Endothelial cell of umbilical vein (primary cell): ENCODE measurements around the gene EXOC6B. TPM values are rescaled to one million over a fixed set of nuclear protein-coding genes. Genes with fewer than 3 reads are reported as not detected.

Experiments used
- BruUV-seq: library from RNA; stranded (reverse); fragments of 400-500 nt; replicated peaks from 2 replicates; lab custom pipeline; 2021; lab: Mats Ljungman, UMichigan
- CTCF ChIA-PET: fragments of 300-600, 350-600 bp; sonication (Branson Sonifier 250); formaldehyde crosslinking; loops from one replicate; lab custom pipeline; 2021; ENCODE audit warnings: antibody characterized with exemption, inconsistent platforms; lab: Charles Lee
- POLR2A ChIA-PET: fragments of 300-600, 350-600 bp; sonication (Branson Sonifier 250); formaldehyde crosslinking; loops from one replicate; lab custom pipeline; 2021; ENCODE audit warnings: antibody characterized with exemption, inconsistent platforms; lab: Charles Lee
- DNase-seq: peaks from one replicate; pipeline ENCODE4 v3.0.0-alpha.2; 2011; ENCODE audit warnings: low read depth, low spot score
- FAIRE-seq: peaks from 2 replicates; lab custom pipeline; 2011; peaks lifted over from hg19 to GRCh38; lab: Jason Lieb, UNC
- H2AFZ ChIP-seq: 2 replicates; pipeline ENCODE4 v1.6.0; 2012; ENCODE audit warnings: low read depth, low read length, control low read depth, inconsistent platforms
- H3K27ac ChIP-seq: 2 replicates; pipeline ENCODE4 v1.5.1; 2011; ENCODE audit warnings: low read depth, mild to moderate bottlenecking, control low read depth, low read length, moderate library complexity; ENCODE audit not compliant: insufficient read depth
- H3K27me3 ChIP-seq, 2 experiments: 2 replicates each; pipeline versions ENCODE4 v1.6.0 to v1.6.1; 2011; ENCODE audit warnings: low read length in 2 of 2, mixed read lengths in 1 of 2; ENCODE audit not compliant: control insufficient read depth in 2 of 2, insufficient read depth in 2 of 2
- H3K36me3 ChIP-seq, 2 experiments: 2 replicates in 1 of 2; 3 replicates in 1 of 2; pipeline ENCODE4 v1.5.1; 2011; ENCODE audit warnings: low read length in 2 of 2, mild to moderate bottlenecking in 1 of 2, moderate library complexity in 1 of 2; ENCODE audit not compliant: control insufficient read depth in 2 of 2, insufficient read depth in 2 of 2; ENCODE audit errors: extremely low read depth in 1 of 2
- H3K4me1 ChIP-seq: 3 replicates; pipeline ENCODE4 v1.5.1; 2011; ENCODE audit warnings: mild to moderate bottlenecking, low read length; ENCODE audit not compliant: control insufficient read depth, insufficient read depth; ENCODE audit errors: extremely low read depth
- H3K4me2 ChIP-seq: 2 replicates; pipeline ENCODE4 v1.6.1; 2011; ENCODE audit warnings: low read length, control low read depth, mixed read lengths; ENCODE audit not compliant: insufficient read depth
- H3K4me3 ChIP-seq, 3 experiments: fragments of 200-600 bp in 1 of 3; sonication (generic), shearing (Covaris generic) in 1 of 3; replicated peaks in 1 of 3; 2 replicates each; pipeline ENCODE4 v1.5.1; 2011 to 2016; ENCODE audit warnings: control low read depth in 3 of 3, low read length in 3 of 3, mild to moderate bottlenecking in 2 of 3, inconsistent platforms in 1 of 3, low read depth in 1 of 3, moderate library complexity in 1 of 3; ENCODE audit not compliant: insufficient read depth in 1 of 3
- H3K79me2 ChIP-seq: 2 replicates; pipeline ENCODE4 v1.6.0; 2012; ENCODE audit warnings: low read length, inconsistent platforms; ENCODE audit not compliant: control insufficient read depth, insufficient read depth
- H3K9ac ChIP-seq: replicated peaks from 2 replicates; pipeline ENCODE3; 2011; ENCODE audit warnings: low read length, control low read depth; ENCODE audit not compliant: insufficient read depth; ENCODE audit errors: extremely low read depth
- H3K9me1 ChIP-seq: replicated peaks from 3 replicates; pipeline ENCODE4 v1.6.0; 2011; ENCODE audit warnings: mild to moderate bottlenecking, low read length; ENCODE audit not compliant: control insufficient read depth, insufficient read depth; ENCODE audit errors: extremely low read depth
- H3K9me3 ChIP-seq: replicated peaks from 2 replicates; pipeline ENCODE4 v1.5.1; 2012; ENCODE audit warnings: low read length, inconsistent platforms; ENCODE audit not compliant: control insufficient read depth, insufficient read depth
- H4K20me1 ChIP-seq: replicated peaks from 2 replicates; pipeline ENCODE3; 2011; ENCODE audit warnings: mild to moderate bottlenecking, low read length; ENCODE audit not compliant: control insufficient read depth, insufficient read depth; ENCODE audit errors: extremely low read depth
- CTCF ChIP-seq, 2 donors: IDR thresholded peaks; 1 replicate in 1 of 2; 2 replicates in 1 of 2; pipeline ENCODE4 v1.5.1; 2011; ENCODE audit warnings: low read length in 2 of 2, mild to moderate bottlenecking in 2 of 2, moderate library complexity in 2 of 2, control low read depth in 1 of 2, inconsistent platforms in 1 of 2, low read depth in 1 of 2; ENCODE audit not compliant: insufficient read depth in 1 of 2; ENCODE audit errors: extremely low read depth in 1 of 2
- EZH2 ChIP-seq: IDR thresholded peaks from 2 replicates; pipeline ENCODE4 v1.6.1; 2012; ENCODE audit warnings: borderline replicate concordance, low read depth, mild to moderate bottlenecking, moderate library complexity, low read length, inconsistent platforms; ENCODE audit not compliant: severe bottlenecking
- FOS ChIP-seq: IDR thresholded peaks from 2 replicates; pipeline ENCODE4 v1.6.1; 2011; ENCODE audit warnings: mild to moderate bottlenecking, low read length, moderate library complexity, borderline replicate concordance; ENCODE audit not compliant: insufficient read depth
- GATA2 ChIP-seq: IDR thresholded peaks from 2 replicates; pipeline ENCODE4 v1.7.0; 2011; ENCODE audit warnings: low read depth, mild to moderate bottlenecking, moderate library complexity, mixed read lengths, low read length; ENCODE audit not compliant: insufficient read length, insufficient read depth
- JUN ChIP-seq: IDR thresholded peaks from 2 replicates; pipeline ENCODE4 v1.6.1; 2011; ENCODE audit warnings: borderline replicate concordance, low read depth; ENCODE audit not compliant: insufficient read length, insufficient read depth
- MAX ChIP-seq: IDR thresholded peaks from 2 replicates; pipeline ENCODE4 v1.6.1; 2011; ENCODE audit not compliant: insufficient read depth, insufficient read length
- MYC ChIP-seq: IDR thresholded peaks from one replicate; pipeline ENCODE4 v1.6.1; 2011; ENCODE audit warnings: mild to moderate bottlenecking, low read depth, low read length
- POLR2A ChIP-seq: IDR thresholded peaks from 2 replicates; pipeline ENCODE4 v1.6.1; 2012; ENCODE audit warnings: low read depth, mild to moderate bottlenecking, control low read depth, low read length
- POLR2AphosphoS5 ChIP-seq: IDR thresholded peaks from 2 replicates; pipeline ENCODE4 v1.6.1; 2012; ENCODE audit warnings: low read depth, mild to moderate bottlenecking, control low read depth, low read length, moderate library complexity; ENCODE audit not compliant: insufficient read depth
- dilution Hi-C: fragments of 300-500 bp; cut with MboI; formaldehyde crosslinking; loops from one replicate; pipeline ENCODE4 v1.15.0; 2019; ENCODE audit warnings: low sequenced_read_pairs; ENCODE audit not compliant: extremely low pct_ligation_motif_present
- intact Hi-C: fragments of 100-400 bp; cut with micrococcal nuclease; formaldehyde crosslinking; loops from one replicate; pipeline ENCODE4 v1.10.0; 2022
- polyA plus RNA-seq, 4 experiments: library from polyadenylated mRNA; depleted of rRNA in 3 of 4; stranded (reverse) in 3 of 4; unstranded in 1 of 4; fragments of >200 nt; gene quantifications; 2 replicates each; pipeline versions ENCODE4 v1.2.1 to v1.2.3, GENCODE V29; 2011 to 2012; ENCODE audit warnings: missing spikeins in 1 of 4
- total RNA-seq: library from RNA; stranded (reverse); gene quantifications from 2 replicates; pipeline ENCODE4 v1.2.3, GENCODE V29; 2021

The EXOC6B gene
- total and polyA plus RNA-seq, 2 donors (not counting 3 experiments of a cell fraction or from before 2014, with no cell fraction given): 10.8 to 34.8 TPM

GRCh38 chr2:72673279-72673678, 152.6 kb downstream of the EXOC6B start:
- no TSS peak for BruUV-seq
- H3K4me3 ChIP-seq: no peak overlapping the region
- H2AFZ ChIP-seq: no peak overlapping the region
- H3K27me3 ChIP-seq: no peaks in the 10 kb centered on the region
- FAIRE-seq (no peak), DNase-seq (no peak)
- H3K4me2 ChIP-seq: no peak overlapping the region
- dilution Hi-C loops: no loop called here
- intact Hi-C loops: no loop called here
- no peaks in the 10 kb centered on the region for H4K20me1 ChIP-seq
- H3K9ac ChIP-seq: no peak overlapping the region
- ChIA-PET POLR2A (no interaction called here), CTCF (no interaction called here)
- H3K79me2 ChIP-seq: no peaks in the 10 kb centered on the region
- TF ChIP-seq JUN: no peak
- TF ChIP-seq MYC: no peak
- no peak for TF ChIP-seq MAX
- TF ChIP-seq POLR2AphosphoS5: no peak
- no peak for TF ChIP-seq EZH2
- no peak for TF ChIP-seq CTCF (IDR thresholded peaks at IDR 0.05; ENCODE audit: extremely low read depth in 1 of 2, insufficient read depth in 1 of 2, low read depth in 1 of 2, low read length in 2 of 2)
- TF ChIP-seq POLR2A: no peak
- TF ChIP-seq GATA2: no peak
- no peak for TF ChIP-seq FOS
- no peaks in the 10 kb centered on the region for H3K36me3 ChIP-seq
- no peaks in the 10 kb centered on the region for H3K9me3 ChIP-seq
- H3K27ac ChIP-seq: no peak overlapping the region
- no peaks in the 10 kb centered on the region for H3K9me1 ChIP-seq
- no peaks in the 10 kb centered on the region for H3K4me1 ChIP-seq
